DMS 273 treated with DMSO at 0.1 percent for 48 hours (cell line): Measurements from ENCODE around the gene MAPK8.
"Not testable (repeated sequence)": the region's sequence is repeated elsewhere in the genome, so short reads cannot be mapped to it uniquely, and the experiment has no call there.

ENCODE experiments used
- DNase-seq: peaks from one replicate; lab custom pipeline; 2025; lab: John Stamatoyannopoulos, UW

MAPK8 gene

DNA sequence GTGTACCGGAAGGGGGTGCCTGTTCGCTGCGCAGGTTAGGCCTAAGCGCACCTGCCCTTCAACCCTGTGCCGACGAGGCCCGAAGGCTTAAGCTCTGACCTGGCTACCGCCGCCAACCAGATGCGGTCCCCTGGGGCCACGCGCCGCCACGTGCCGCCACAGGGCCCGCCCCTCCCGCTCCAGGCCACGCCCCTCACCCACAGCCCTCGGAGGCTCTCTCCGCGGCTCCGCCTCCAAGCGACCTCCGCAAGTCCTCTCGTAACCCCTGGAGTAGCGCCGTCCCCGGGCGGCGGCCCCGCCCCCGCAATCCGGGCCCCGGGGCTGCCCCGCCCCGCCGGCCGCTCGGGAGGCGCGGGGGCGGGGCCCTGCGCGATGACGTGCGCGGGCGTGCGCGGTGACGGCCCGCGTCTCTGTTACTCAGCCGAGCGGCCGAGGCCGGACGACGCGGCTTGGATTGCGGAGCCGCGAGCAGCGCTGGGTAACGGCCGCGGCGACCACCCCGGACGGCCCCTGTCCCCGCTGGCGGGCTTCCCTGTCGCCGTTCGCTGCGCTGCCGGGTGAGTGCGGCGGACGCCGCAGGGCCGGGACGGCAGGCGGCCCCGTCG, at the start of gene MAPK8:
Gene MAPK8, plus strand, starts transcription at position 413 of the 605 bp plus-strand sequence. CDS start 94,984 bp downstream, outside the sequence.
- DNase-seq = peak; percentile 23

DNA sequence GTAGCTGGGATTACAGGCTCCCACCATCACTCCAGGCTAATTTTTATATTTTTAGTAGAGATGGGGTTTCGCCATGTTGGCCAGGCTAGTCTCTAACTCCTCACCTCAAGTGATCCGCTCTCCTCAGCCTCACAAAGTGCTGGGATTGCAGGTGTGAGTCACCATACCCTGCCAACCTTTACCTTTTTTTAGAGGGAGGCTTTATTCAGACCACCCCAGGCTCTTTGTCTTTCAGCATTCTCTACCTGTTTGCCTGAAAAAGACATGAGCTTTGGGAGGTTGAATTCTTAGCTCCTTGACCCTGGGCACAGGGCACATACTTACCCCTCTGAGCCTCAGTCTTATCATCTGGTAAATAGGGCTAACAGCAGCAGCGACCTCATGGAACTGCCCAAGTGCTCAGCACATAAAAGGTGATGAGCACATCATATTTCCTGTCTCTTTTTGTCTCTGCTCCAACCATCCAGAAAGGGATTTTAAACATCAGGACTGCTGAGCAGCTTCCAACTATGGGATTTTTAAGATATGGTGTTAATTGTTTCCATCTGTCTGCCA, 49.0 kb upstream of the MAPK8 start:
- no peak for DNase-seq

GRCh38 chr10:48258105-48258504, 48.4 kb upstream of the MAPK8 start:
- no peak for DNase-seq

DNA sequence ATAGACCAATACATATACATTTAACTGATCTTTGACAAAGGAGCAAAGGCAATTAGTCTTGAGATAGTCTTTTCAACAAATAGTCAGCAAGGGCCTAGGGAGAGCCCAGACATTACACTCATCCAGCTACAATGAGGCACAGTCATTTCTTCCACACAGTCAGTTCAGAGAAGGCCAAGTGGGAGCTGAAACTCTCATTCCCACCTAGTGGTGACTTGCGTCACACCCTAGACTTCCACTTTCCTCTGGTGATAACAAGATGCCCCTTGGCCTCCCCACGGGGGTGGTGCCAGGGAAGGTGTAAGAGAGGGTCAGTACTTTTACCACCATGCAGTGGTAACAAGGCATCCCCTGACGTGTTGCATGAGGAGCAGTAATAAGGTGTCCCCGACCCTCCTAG, 39.9 kb upstream of the MAPK8 start:
- no peak for DNase-seq

GRCh38 chr10:48271047-48271730, 35.3 kb upstream of the MAPK8 start:
- DNase-seq = no peak

GRCh38 chr10:48272682-48273081, 33.8 kb upstream of the MAPK8 start:
- DNase-seq = no peak

GRCh38 chr10:48273741-48274140, 32.7 kb upstream of the MAPK8 start:
- no peak for DNase-seq

- no peak for DNase-seq
Measured at GRCh38 chr10:48274636-48275035, 31.8 kb upstream of the MAPK8 start, which contains the start of gene FRMPD2. Gene FRMPD2 (minus strand): TSS chr10:48274696. CDS start chr10:48274567, 129 bp downstream.

DNA sequence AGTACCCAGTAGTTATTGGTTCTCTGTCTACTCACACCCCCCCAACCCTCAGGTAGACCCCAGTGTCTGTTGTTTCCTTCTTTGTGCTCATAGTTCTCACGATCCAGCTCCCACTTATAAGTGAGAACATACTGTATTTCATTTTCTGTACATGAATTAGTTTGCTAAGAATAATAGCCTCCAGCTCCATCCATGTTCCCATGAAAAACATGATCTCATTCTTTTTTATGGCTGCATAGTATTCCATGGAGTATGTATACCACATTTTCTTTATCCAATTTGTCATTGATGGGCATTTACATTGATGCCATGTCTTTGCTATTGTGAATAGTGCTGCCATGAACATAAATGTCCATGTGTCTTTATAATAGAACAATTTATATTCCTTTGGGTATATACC, 29.4 kb upstream of the MAPK8 start:
- DNase-seq = no peak

DNA sequence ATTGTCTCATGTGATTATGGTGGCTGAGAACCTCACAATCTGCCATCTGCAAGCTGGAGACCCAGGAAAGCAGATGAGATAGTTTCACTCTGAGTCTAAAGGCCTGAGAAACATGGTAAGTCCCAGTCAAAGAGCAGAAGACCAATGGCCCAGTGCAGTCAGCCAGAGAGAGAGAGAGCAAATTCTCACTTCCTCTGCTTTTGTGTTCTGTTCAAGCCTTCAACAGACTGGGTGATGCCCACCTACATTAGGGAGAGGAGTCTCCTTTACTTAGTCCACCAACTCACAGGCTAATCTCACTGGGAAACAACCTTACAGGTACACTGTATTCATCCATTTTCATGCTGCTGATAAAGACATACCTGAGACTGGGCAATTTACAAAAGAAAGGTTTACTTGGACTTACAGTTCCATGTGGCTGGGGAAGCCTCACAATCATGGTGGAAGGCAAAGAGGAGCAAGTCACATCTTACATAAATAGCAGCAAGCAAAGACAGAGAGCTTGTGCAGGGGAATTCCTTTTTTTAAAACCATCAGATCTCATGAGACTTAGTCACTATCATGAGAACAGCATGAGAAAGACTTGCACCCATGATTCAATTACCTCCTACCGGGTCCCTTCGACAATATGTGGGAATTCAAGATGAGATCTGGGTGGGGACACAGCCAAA, 27.3 kb upstream of the MAPK8 start:
- DNase-seq = no peak

- DNase-seq = not testable (repeated sequence)
Measured at GRCh38 chr10:48281697-48282096, 24.8 kb upstream of the MAPK8 start.

DNA sequence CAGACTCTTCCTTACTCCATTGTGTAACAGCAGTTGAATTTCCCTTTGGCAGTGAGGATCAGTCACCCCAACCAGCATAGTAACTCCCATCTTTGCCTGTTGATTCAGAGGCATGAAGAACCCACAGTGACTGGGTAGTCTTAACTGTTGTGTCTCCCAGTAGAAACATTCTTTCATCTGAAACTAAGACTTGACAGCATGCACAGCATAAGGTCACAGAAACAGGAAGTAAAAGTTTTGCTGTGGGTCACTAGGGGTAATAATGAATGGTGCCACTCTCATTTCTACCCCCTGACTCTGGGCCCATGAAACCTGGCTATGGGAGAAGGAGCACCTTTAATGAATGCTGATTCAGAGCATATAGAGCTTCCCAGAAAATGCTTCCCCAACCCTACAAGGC, 23.6 kb upstream of the MAPK8 start:
- no peak for DNase-seq

DNA sequence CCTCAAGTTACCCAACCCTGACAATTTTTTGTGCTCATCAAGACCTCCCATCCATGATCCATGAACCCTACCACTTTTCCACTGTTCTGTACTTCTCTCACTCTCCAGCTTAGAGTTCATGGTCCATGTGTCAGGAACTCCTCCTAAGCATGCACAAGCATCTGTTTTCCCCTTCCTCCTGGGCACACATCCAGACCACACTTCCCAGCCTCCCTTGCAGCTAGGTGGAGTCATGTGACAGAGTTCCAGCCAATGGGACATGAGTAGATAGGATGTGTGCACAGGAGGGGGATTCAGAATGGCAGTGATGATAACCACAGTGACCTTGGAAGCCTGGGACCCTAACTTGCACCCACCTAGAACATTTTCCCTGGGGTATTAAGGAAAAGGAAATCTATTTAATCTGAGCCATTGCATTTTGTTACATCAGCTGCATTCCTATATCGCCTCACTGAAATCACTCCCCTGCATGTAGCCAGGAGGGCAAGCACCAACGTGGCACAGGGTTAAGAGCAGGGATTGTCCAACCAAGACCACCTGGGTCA, 22.4 kb upstream of the MAPK8 start:
- DNase-seq = no peak

- no peak for DNase-seq
Measured at GRCh38 chr10:48284811-48285210, 21.7 kb upstream of the MAPK8 start.

DNA sequence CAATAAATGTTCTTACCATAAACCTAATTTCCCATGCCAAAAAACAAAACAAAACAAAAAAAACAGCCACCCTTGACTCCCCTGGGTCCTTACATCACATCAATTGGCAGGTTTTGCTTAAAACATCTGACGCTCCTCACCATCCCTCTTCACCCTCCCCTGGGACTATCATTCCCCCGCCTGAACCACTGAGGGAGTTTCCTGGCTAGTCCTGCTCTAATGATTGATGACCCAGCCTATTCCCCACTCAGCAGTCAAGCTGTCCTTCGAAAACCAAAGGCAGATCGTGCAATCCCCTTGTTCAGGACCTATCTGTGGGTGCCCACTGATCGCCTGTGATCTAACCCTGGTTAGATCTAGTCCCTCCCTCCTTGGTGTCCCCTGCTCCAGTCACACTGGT, 20.8 kb upstream of the MAPK8 start:
- DNase-seq = no peak

- no peak for DNase-seq
Measured at GRCh38 chr10:48286356-48286755, 20.1 kb upstream of the MAPK8 start.

DNA sequence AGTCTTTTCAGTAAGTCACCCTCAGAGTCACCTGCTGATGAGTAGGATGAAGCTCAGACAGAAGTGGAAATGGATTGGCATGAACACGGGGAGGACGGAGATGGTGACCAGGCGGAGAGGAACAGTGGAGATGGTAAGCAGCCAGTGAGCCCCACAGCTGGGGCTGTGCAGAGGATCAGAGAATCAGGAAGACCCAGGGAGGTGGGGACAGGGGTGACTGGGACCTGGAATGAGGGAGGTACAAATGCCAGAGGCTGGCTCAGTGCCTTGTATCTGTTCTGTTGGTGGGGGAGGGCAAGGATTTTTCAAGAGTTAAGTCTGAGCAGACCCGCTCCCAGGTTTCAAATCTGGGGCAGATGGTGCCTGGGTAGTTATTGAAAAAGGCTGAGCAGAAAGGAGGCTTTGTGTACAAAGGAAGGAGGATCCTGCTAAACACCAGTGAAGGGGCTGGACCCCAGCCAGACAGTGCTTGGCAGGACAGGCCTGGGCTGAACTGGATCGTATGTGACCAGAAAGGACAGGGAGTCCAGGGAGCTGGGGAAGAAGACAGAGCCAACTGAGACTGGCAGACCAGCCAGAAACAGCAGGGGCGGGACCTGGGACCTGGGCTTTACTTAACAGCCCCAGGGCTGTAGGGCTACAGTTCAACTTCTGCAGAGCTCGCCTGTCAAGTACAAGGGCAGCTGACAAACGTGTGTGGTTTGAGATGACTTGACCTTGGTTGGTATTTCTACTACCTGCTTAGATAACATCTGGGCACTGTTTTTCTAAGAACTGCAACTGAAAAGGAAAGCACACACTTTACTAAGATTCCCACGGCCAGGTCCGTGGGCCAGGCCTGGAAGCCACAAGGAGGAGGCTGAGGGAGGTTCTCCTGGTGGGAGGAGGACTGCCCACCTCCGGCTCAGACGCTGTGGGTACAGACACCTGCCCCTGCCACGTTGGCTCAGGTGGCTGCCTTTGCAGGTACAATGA, 18.8 kb upstream of the MAPK8 start:
- peak; percentile 64 for DNase-seq

GRCh38 chr10:48288661-48289060, 17.8 kb upstream of the MAPK8 start:
- DNase-seq = no peak

DNA sequence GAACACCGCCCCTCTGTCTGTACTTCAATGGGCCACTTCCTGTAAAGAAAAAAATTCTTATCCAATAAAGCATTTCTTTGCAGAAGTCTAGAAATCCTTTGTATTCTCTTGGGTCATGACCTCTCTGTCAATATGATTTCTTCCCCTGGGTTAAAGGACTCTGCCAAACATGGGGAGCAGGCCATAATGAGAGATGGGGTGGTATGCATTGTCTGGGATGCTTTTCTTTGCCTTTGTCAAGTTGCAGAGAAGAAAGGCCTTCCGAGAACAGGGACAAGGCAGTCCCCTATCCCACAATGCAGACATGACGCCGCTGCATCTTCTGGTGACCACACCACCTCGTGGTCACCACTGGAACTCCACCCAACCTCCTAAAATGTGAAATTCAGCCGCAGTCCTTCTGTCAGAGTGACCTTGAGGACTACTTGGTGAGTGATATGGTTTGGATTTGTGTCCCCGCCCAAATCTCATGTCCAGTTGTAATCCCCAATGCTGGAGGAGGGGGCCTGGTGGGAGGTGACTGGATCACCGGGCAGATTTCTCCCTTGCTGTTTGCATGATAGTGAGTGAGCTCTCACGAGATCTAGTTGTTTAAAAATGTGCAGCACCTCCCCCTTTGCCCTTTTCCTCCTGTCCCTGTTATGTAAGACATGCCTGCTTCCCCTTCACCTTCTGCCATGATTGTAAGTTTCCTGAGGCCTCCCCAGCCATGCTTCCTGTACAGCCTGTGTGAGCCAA, 16.8 kb upstream of the MAPK8 start:
- DNase-seq = no peak

DNA sequence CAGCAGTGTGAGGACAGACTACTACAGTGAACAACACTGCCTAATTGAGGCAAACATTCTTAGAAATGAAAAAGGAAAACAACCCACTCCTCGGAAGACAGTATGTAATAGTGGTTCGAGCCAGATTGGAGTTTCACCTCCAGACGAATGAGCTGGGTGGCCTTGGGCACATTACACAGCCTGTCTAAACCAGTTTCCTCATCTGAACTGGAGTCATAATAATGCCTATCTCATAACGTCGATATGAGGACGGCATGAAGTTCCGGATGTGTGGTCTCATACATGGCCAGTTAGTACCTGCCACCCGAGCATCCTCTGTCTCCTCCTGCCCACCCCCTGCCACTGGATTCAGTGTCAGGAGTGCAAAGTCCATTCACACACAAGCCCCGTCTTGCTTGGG, 16.2 kb upstream of the MAPK8 start:
- DNase-seq = no peak

GRCh38 chr10:48291190-48291589, 15.3 kb upstream of the MAPK8 start:
- DNase-seq = no peak
